ENCODE measurements around the gene GUCY1A1. TPM values are rescaled to one million over a fixed set of nuclear protein-coding genes. Genes with fewer than 3 reads are reported as not detected.

The GUCY1A1 gene
- polyA plus RNA-seq, 1 experiment = 1.9 TPM

DNA sequence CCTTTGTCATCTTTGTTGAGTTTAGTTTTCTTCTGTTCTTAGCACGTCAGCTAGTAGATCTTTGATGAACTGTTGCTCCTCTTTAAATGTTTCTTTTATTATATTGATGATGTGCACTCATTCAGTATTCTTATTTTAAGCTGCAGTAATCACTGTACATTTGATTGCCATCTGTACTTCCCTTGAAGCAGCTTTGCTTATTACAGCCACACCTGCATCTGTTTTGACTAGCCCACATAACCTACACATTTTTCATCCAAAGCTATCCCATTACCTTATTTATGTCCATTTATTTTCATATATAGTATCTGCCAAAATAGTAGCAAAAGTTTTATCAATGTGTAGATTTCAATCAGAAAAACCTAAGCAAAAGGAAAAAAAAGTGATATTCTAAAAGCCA, 68.3 kb downstream of the GUCY1A1 start:
- H3K9me3 ChIP-seq (ENCODE audit: control insufficient read depth, insufficient read depth, low read length) = no peaks in the 10 kb centered on the region
- ChIA-PET POLR2A (no interaction called here), CTCF (no interaction called here)
- no peak for DNase-seq (ENCODE audit: low read depth, low spot score)
- no peaks in the 10 kb centered on the region for H3K27me3 ChIP-seq (ENCODE audit: control insufficient read depth, insufficient read depth, low read length)
- H3K4me3 ChIP-seq (ENCODE audit: low read depth, low read length) = no peak overlapping the region
- H3K27ac ChIP-seq (ENCODE audit: low read depth, low read length) = no peak overlapping the region
- TF ChIP-seq, protein P1, sequence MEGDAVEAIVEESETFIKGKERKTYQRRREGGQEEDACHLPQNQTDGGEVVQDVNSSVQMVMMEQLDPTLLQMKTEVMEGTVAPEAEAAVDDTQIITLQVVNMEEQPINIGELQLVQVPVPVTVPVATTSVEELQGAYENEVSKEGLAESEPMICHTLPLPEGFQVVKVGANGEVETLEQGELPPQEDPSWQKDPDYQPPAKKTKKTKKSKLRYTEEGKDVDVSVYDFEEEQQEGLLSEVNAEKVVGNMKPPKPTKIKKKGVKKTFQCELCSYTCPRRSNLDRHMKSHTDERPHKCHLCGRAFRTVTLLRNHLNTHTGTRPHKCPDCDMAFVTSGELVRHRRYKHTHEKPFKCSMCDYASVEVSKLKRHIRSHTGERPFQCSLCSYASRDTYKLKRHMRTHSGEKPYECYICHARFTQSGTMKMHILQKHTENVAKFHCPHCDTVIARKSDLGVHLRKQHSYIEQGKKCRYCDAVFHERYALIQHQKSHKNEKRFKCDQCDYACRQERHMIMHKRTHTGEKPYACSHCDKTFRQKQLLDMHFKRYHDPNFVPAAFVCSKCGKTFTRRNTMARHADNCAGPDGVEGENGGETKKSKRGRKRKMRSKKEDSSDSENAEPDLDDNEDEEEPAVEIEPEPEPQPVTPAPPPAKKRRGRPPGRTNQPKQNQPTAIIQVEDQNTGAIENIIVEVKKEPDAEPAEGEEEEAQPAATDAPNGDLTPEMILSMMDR (IDR thresholded peaks at IDR 0.05; ENCODE audit: low read depth, low read length) = no peak

DNA sequence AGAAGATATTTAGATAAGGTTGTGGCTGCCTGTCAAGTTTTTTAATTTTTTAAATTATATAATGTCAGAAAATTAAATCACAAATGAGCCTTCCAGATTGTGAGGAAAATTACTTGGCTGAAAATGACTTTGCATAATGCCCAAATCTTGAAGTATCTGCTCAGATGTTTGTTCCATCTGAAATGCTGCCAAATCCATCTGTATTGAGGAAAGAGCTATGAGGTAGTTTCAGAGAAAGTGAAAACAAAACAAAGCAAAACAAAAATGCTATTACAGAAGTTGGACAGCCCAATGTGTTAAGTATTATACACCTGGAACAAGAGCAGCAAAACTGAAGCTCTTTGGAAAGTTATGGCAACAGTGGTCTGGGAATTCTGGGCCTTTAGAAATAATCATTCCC, 68.8 kb downstream of the GUCY1A1 start:
- DNase-seq (ENCODE audit: low read depth, low spot score) = no peak
- Histone ChIP-seq H3K9me3 (ENCODE audit: control insufficient read depth, insufficient read depth, low read length) (no peaks in the 10 kb centered on the region), H3K27me3 (ENCODE audit: control insufficient read depth, insufficient read depth, low read length) (no peaks in the 10 kb centered on the region), H3K4me3 (ENCODE audit: low read depth, low read length) (no peak overlapping the region), H3K27ac (ENCODE audit: low read depth, low read length) (no peak overlapping the region)
- ChIA-PET POLR2A (no interaction called here), CTCF (interaction anchor here (0.6 kb wide), 1 partner anchor 268 kb away, joined by 7 read pairs; no protein-coding TSS in a partner anchor)
- TF ChIP-seq, protein P1 (IDR thresholded peaks at IDR 0.05; ENCODE audit: low read depth, low read length) = no peak

- H3K27ac ChIP-seq (ENCODE audit: low read depth, low read length) = no peak overlapping the region
- CTCF ChIA-PET = interaction anchor here (0.6 kb wide), 1 partner anchor 334 kb away, joined by 3 read pairs; no protein-coding TSS in a partner anchor
- POLR2A ChIA-PET = interaction anchor here (0.6 kb wide), 1 partner anchor 10 kb away, joined by 3 read pairs; no protein-coding TSS in a partner anchor
- no peaks in the 10 kb centered on the region for H3K9me3 ChIP-seq (ENCODE audit: control insufficient read depth, insufficient read depth, low read length)
- TF ChIP-seq, protein P1 (IDR thresholded peaks at IDR 0.05; ENCODE audit: low read depth, low read length) = no peak
- peak; percentile 68 for DNase-seq (ENCODE audit: low read depth, low spot score)
- no peak overlapping the region for H3K4me3 ChIP-seq (ENCODE audit: low read depth, low read length)
- no peaks in the 10 kb centered on the region for H3K27me3 ChIP-seq (ENCODE audit: control insufficient read depth, insufficient read depth, low read length)
Observed at GRCh38 chr4:155738548-155738947, 71.9 kb downstream of the GUCY1A1 start.

DNA sequence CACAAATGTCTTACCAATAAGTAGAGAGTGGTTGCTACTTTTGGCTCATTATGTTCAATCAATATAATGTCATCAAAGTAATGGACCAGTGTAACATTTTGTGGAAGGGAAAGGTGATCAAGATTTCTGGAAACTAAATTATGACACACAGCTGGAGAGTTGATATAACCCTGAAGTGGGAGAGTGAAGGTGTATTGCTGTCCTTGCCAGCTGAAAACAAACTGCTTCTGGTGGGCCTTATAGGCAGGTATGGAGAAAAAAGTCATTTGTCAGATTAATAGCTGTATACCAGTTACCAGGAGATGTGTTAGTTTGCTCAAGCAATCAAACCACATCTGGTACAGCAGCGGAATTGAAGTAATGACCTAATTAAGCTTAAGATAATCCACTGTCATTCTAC, 74.9 kb downstream of the GUCY1A1 start:
- no peak for DNase-seq (ENCODE audit: low read depth, low spot score)
- no peaks in the 10 kb centered on the region for H3K9me3 ChIP-seq (ENCODE audit: control insufficient read depth, insufficient read depth, low read length)
- ChIA-PET CTCF (interaction anchor here (0.6 to 1.1 kb wide), 2 partner anchors 17 to 32 kb away, joined by 3 read pairs; no protein-coding TSS in a partner anchor), POLR2A (no interaction called here)
- H3K27ac ChIP-seq (ENCODE audit: low read depth, low read length) = no peak overlapping the region
- H3K4me3 ChIP-seq (ENCODE audit: low read depth, low read length) = no peak overlapping the region
- TF ChIP-seq, protein P1 (IDR thresholded peaks at IDR 0.05; ENCODE audit: low read depth, low read length) = no peak
- no peaks in the 10 kb centered on the region for H3K27me3 ChIP-seq (ENCODE audit: control insufficient read depth, insufficient read depth, low read length)

DNA sequence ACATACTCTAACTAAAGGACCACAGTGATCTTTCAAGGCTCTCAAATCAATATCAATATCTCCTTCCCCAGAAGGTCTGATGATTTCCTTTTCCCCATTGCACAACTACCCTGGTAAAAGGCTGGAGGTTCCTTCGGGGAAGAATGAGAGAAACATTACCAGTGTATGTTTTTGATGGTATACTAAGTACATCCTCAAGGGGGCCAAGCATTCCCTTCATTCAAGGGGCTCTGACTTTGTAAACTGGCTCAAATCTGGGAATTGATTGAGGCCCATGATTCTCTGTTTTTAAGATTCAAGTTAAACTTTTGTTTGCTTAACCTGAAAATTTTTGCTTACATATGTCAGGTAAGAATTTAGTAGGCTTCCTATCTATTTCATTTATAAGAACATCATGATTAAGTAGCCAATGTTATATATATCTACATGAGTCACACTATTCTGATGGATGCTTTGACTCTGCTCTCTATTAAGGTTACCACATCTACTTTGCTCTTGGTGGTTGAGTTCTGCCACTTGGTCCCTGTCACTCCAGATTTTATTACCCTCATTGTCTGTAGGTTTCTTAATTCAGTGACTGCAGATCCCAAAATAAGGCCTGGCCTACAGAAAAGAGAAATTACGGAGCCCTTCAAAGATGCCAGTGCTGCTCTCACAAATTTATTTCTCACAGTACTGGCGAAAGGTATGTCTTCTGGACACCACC, 75.8 kb downstream of the GUCY1A1 start:
- no peak for DNase-seq (ENCODE audit: low read depth, low spot score)
- no peaks in the 10 kb centered on the region for H3K9me3 ChIP-seq (ENCODE audit: control insufficient read depth, insufficient read depth, low read length)
- no peak overlapping the region for H3K27ac ChIP-seq (ENCODE audit: low read depth, low read length)
- H3K27me3 ChIP-seq (ENCODE audit: control insufficient read depth, insufficient read depth, low read length) = no peaks in the 10 kb centered on the region
- H3K4me3 ChIP-seq (ENCODE audit: low read depth, low read length) = no peak overlapping the region
- ChIA-PET CTCF (interaction anchor here (0.6 kb wide), 1 partner anchor 32 kb away, joined by 3 read pairs; no protein-coding TSS in a partner anchor), POLR2A (no interaction called here)
- TF ChIP-seq, protein P1 (IDR thresholded peaks at IDR 0.05; ENCODE audit: low read depth, low read length) = peak; percentile 43
